K562 (cell line): ENCODE measurements around the gene ADAMTSL2. TPM values are rescaled to one million over a fixed set of nuclear protein-coding genes. Genes with fewer than 3 reads are reported as not detected.

Experiments
- ATAC-seq: fragments of 200-7000 bp; cut with Tn5 transposase; 3 replicates; pipeline ENCODE4 v1.9.1; 2020; ENCODE audit warnings: moderate library complexity
- BruUV-seq: library from RNA; stranded (reverse); fragments of 400-500 nt; replicated peaks from 2 replicates; lab custom pipeline; 2021; lab: Mats Ljungman, UMichigan
- CTCF ChIA-PET: fragments of 300-600 bp; formaldehyde crosslinking; extraction: SDS; loops from one replicate; lab custom pipeline; 2021; ENCODE audit warnings: low intra/inter-chr PET ratio; lab: Yijun Ruan, JAX
- POLR2A ChIA-PET: fragments of 300-600, 350-650 bp; sonication (Branson Sonifier 250); formaldehyde crosslinking; extraction: SDS; loops from one replicate; lab custom pipeline; 2021; ENCODE audit warnings: antibody characterized with exemption, inconsistent platforms; lab: Yijun Ruan, JAX
- DNase-seq, 4 experiments: peaks; one replicate each; pipeline versions ENCODE4 v3.0.0 to v3.0.0-alpha.2; 2011 to 2018; ENCODE audit warnings: low spot score in 3 of 4, mixed read lengths in 3 of 4; ENCODE audit errors: extremely low read depth in 1 of 4
- FAIRE-seq: peaks from 2 replicates; lab custom pipeline; 2011; peaks lifted over from hg19 to GRCh38; lab: Jason Lieb, UNC
- H2AFZ ChIP-seq: 2 replicates; pipeline ENCODE4 v1.6.0; 2011; ENCODE audit warnings: low read depth, low read length, control low read depth, inconsistent platforms
- H3K27ac ChIP-seq: fragments of 200-600 bp; 3 replicates; pipeline ENCODE4 v1.8.0; 2011; ENCODE audit warnings: low read depth, mild to moderate bottlenecking, control low read depth, inconsistent platforms, low read length, moderate library complexity, mixed read lengths; ENCODE audit errors: extremely low read depth
- H3K27me3 ChIP-seq, 2 experiments: fragments of 300-600 bp in 1 of 2; 2 replicates in 1 of 2; 3 replicates in 1 of 2; pipeline versions ENCODE4 v1.6.0 to v1.8.0; 2011; ENCODE audit warnings: inconsistent platforms in 2 of 2, low read length in 2 of 2, mild to moderate bottlenecking in 1 of 2, mixed read lengths in 1 of 2, moderate library complexity in 1 of 2; ENCODE audit not compliant: control insufficient read depth in 2 of 2, insufficient read depth in 2 of 2
- H3K36me3 ChIP-seq: fragments of 300-600 bp; 3 replicates; pipeline ENCODE4 v1.8.0; 2011; ENCODE audit warnings: mild to moderate bottlenecking, low read length, inconsistent platforms; ENCODE audit not compliant: control insufficient read depth, insufficient read depth
- H3K4me1 ChIP-seq, 2 experiments: fragments of 200-600 bp in 1 of 2; replicated peaks in 1 of 2; 2 replicates in 1 of 2; 3 replicates in 1 of 2; pipeline versions ENCODE4 v1.5.1 to v1.8.0; 2011; ENCODE audit warnings: inconsistent platforms in 2 of 2, low read length in 2 of 2, mild to moderate bottlenecking in 1 of 2, mixed read lengths in 1 of 2, moderate library complexity in 1 of 2; ENCODE audit not compliant: control insufficient read depth in 2 of 2, insufficient read depth in 2 of 2
- H3K4me2 ChIP-seq: 2 replicates; pipeline ENCODE4 v1.6.1; 2011; ENCODE audit warnings: low read length, control low read depth, inconsistent platforms, mixed read lengths; ENCODE audit not compliant: insufficient read depth
- H3K4me3 ChIP-seq: fragments of 200-600 bp; sonication (generic), shearing (Covaris generic); 2 replicates; pipeline ENCODE4 v1.5.1; 2016; ENCODE audit warnings: control low read depth, inconsistent platforms
- H3K79me2 ChIP-seq: fragments of 200-600 bp; 3 replicates; pipeline ENCODE4 v1.8.0; 2011; ENCODE audit warnings: low read length, inconsistent platforms; ENCODE audit not compliant: control insufficient read depth, insufficient read depth
- H3K9ac ChIP-seq, 2 experiments: 2 replicates each; pipeline versions ENCODE4 v1.6.0 to v1.6.1; 2011; ENCODE audit warnings: low read depth in 2 of 2, low read length in 2 of 2, control low read depth in 1 of 2, inconsistent platforms in 1 of 2, mild to moderate bottlenecking in 1 of 2, mixed read lengths in 1 of 2; ENCODE audit not compliant: insufficient read depth in 1 of 2
- H3K9me1 ChIP-seq: one replicate; pipeline ENCODE4 v1.6.0; 2011; ENCODE audit warnings: inconsistent platforms, mild to moderate bottlenecking, low read length, moderate library complexity; ENCODE audit not compliant: control insufficient read depth, insufficient read depth
- H3K9me3 ChIP-seq: replicated peaks from 2 replicates; pipeline ENCODE4 v1.5.1; 2011; ENCODE audit warnings: low read depth, low read length, inconsistent platforms; ENCODE audit not compliant: control insufficient read depth, insufficient read depth
- H4K20me1 ChIP-seq: replicated peaks from 2 replicates; pipeline ENCODE4 v1.6.1; 2011; ENCODE audit warnings: low read length, inconsistent platforms, mixed read lengths; ENCODE audit not compliant: control insufficient read depth, insufficient read depth
- CHD1 ChIP-seq: fragments of 200-600 bp; sonication (generic); IDR thresholded peaks from one replicate; pipeline ENCODE4 v1.6.1; 2012; ENCODE audit warnings: mild to moderate bottlenecking, moderate library complexity, low read length, inconsistent platforms
- CTCFL ChIP-seq: IDR thresholded peaks from 2 replicates; pipeline ENCODE4 v1.6.1; 2011; ENCODE audit warnings: borderline replicate concordance, low read depth, mild to moderate bottlenecking, moderate library complexity, low read length; ENCODE audit not compliant: insufficient read depth, poor library complexity, severe bottlenecking
- EGR1 ChIP-seq: fragments of 450-650 bp; conservative IDR thresholded peaks from 2 replicates; pipeline ENCODE4 v1.6.1; 2017; ENCODE audit warnings: mild to moderate bottlenecking
- FIP1L1 ChIP-seq: fragments of 200-400 bp; formaldehyde crosslinking; IDR thresholded peaks from 2 replicates; pipeline ENCODE4 v1.6.1; 2018; ENCODE audit warnings: mild to moderate bottlenecking, low read depth, low read length; ENCODE audit not compliant: poor library complexity, severe bottlenecking
- KLF1 ChIP-seq: fragments of 450-650 bp; IDR thresholded peaks from 2 replicates; pipeline ENCODE4 v1.6.1; 2016; ENCODE audit warnings: missing genetic modification characterization, missing compliant biosample characterization
- LEF1 ChIP-seq: fragments of 450-650 bp; IDR thresholded peaks from 2 replicates; pipeline ENCODE4 v1.6.1; 2016; ENCODE audit warnings: mild to moderate bottlenecking
- MCM2 ChIP-seq: fragments of 450-650 bp; IDR thresholded peaks from 2 replicates; pipeline ENCODE4 v1.6.1; 2017; ENCODE audit warnings: low read depth, mild to moderate bottlenecking
- MCM5 ChIP-seq: fragments of 450-650 bp; IDR thresholded peaks from 2 replicates; pipeline ENCODE4 v1.6.1; 2016; ENCODE audit warnings: low read depth
- NELFE ChIP-seq: IDR thresholded peaks from 2 replicates; pipeline ENCODE4 v1.6.1; 2011; ENCODE audit warnings: mild to moderate bottlenecking; ENCODE audit not compliant: insufficient read depth, insufficient read length
- RBM39 ChIP-seq: fragments of 200-400 bp; formaldehyde crosslinking; optimal IDR thresholded peaks from 2 replicates; pipeline ENCODE3; 2018; ENCODE audit warnings: low read depth, low read length
- RUNX1 ChIP-seq: sonication (generic); IDR thresholded peaks from 2 replicates; pipeline ENCODE4 v1.6.1; 2016; ENCODE audit warnings: antibody characterized with exemption, low read depth
- TEAD4 ChIP-seq, 2 experiments: sonication (generic) in 1 of 2; formaldehyde crosslinking in 1 of 2; IDR thresholded peaks; 2 replicates each; pipeline versions ENCODE4 v1.6.1 to v1.8.0; 2012 to 2022; ENCODE audit warnings: borderline replicate concordance in 1 of 2, inconsistent platforms in 1 of 2, low read length in 1 of 2, mild to moderate bottlenecking in 1 of 2, missing genetic modification reagents in 1 of 2
- XRCC5 ChIP-seq: fragments of 200-400 bp; formaldehyde crosslinking; IDR thresholded peaks from 2 replicates; pipeline ENCODE4 v1.6.1; 2017; ENCODE audit warnings: low read depth, mild to moderate bottlenecking, low read length
- ZNF224 ChIP-seq: sonication (generic); formaldehyde crosslinking; IDR thresholded peaks from 2 replicates; pipeline ENCODE4 v1.8.0; 2022; ENCODE audit warnings: mild to moderate bottlenecking, missing genetic modification reagents
- ZNF239 ChIP-seq: fragments of 250-450 bp; sonication (Bioruptor Pico); IDR thresholded peaks from 2 replicates; pipeline ENCODE4 v1.4.0; 2020; ENCODE audit warnings: mild to moderate bottlenecking
- ZNF316 ChIP-seq: fragments of 450-650 bp; IDR thresholded peaks from 2 replicates; pipeline ENCODE4 v1.6.1; 2016
- ZNF551 ChIP-seq: fragments of 250-450 bp; sonication (Bioruptor Pico); IDR thresholded peaks from 2 replicates; pipeline ENCODE4 v1.5.0; 2021; ENCODE audit warnings: mild to moderate bottlenecking, moderate library complexity
- ZNF583 ChIP-seq: fragments of 250-450 bp; sonication (Bioruptor Pico); IDR thresholded peaks from 2 replicates; pipeline ENCODE4 v1.4.0; 2020
- WGBS: fragments of 100-300 bp; shearing (Covaris generic); methylation state at CpG from one replicate; pipeline ENCODE4 v1.1.6; 2016; ENCODE audit warnings: low coverage, mixed read lengths; ENCODE audit not compliant: insufficient coverage; ENCODE audit errors: missing lambda C conversion rate; 5-methylcytosine and 5-hydroxymethylcytosine counted together
- in situ Hi-C: fragments of 300-500 bp; cut with MboI; formaldehyde crosslinking; loops from 4 replicates; pipeline ENCODE4 v1.15.0; 2018; ENCODE audit warnings: inconsistent platforms, mixed read lengths
- intact Hi-C: fragments of 100-400 bp; cut with micrococcal nuclease; formaldehyde crosslinking; loops from 2 replicates; pipeline ENCODE4 v1.14.2; 2022
- polyA plus RNA-seq, 8 experiments: library from polyadenylated mRNA; depleted of rRNA in 4 of 8; stranded (reverse) in 5 of 8; unstranded in 3 of 8; fragments of >200 nt; fragmentation: Nextera tagmentation in 2 of 8; fragmentation: Illumina TruSeq in 1 of 8; extraction: Ambion mirVana in 2 of 8; extraction: Trizol in 1 of 8; gene quantifications; 2 replicates each; pipeline versions ENCODE4 v1.2.1 to v1.2.3, GENCODE V29; 2011 to 2014; ENCODE audit warnings: inconsistent platforms in 1 of 8, missing spikeins in 1 of 8
- total RNA-seq, 7 experiments: library from RNA; depleted of rRNA in 6 of 7; stranded (reverse); fragments of >200 nt in 6 of 7; fragmentation: Illumina TruSeq in 2 of 7; extraction: Trizol in 2 of 7; gene quantifications; 2 replicates each; pipeline versions ENCODE4 v1.2.1 to v1.2.3, GENCODE V29; 2011 to 2021; ENCODE audit warnings: low replicate concordance in 1 of 7
- TF ChIP-seq, protein P1 (sequence below): fragments of 450-650 bp; IDR thresholded peaks from 2 replicates; pipeline ENCODE4 v1.6.1; 2016

The ADAMTSL2 gene
- total and polyA plus RNA-seq, 9 of the 15 experiments (the other 6 are each of a cell fraction or from before 2014, with no cell fraction given), result 0.04 TPM; not detected in 8

GRCh38 chr9:133589454-133590227 lies 55.1 kb downstream of the ADAMTSL2 start (continued):
- no peak for TF ChIP-seq RUNX1
- TF ChIP-seq CTCFL, result peak; percentile 88
- no peak for TF ChIP-seq RBM39
- TF ChIP-seq MCM2, result no peak
- TF ChIP-seq ZNF316, result no peak

DNA sequence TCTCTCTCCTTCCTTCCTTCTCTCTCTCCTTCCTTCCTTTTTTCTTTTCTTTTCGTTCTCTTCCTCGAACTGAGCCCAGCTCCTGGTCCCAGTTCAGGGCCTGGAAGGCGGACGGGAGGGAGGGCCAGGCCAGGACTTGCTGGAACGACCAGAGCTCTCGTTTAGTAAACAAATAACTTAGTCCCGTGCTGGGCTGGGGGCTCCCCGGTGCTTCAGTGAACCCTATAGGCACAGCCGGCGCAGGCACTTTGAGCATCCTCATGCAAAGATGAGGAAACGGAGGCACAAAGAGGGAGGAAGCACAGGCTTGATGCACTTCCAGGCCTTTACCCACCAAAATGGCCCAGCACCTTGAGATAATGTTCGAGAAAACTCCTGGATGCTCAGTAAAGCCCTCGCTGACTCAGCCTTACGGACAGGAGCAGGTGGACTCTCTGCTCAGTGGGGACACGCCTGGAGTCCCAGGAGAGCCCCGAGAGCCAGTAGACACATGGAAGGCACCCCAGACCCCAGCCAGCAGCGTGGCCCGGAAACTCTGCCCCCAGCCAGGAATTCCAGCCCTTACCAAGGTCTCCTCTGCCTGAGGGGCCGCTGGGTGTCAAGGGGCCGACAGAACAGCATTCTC lies 55.8 kb downstream of the ADAMTSL2 start:
- H3K79me2 ChIP-seq, result no peaks in the 10 kb centered on the region
- peaks cover under 1 to 47% of the 10 kb centered on the region in 2 experiments; a peak in 3 of 5 replicates for H3K27me3 ChIP-seq
- H3K4me3 ChIP-seq, result no peak overlapping the region
- H2AFZ ChIP-seq, result no peak overlapping the region
- H3K9me3 ChIP-seq, result peaks cover 4% of the 10 kb centered on the region
- H3K9ac ChIP-seq, result no peak overlapping the region
- ATAC-seq (no peak), FAIRE-seq (no peak), DNase-seq (no peak)
- no TSS peak for BruUV-seq
- no peaks in the 10 kb centered on the region for H3K9me1 ChIP-seq
- no peak overlapping the region for H3K4me2 ChIP-seq
- 4% methylated on average over 18 of the region's 20 CpGs for WGBS
- ChIA-PET POLR2A (no interaction called here), CTCF (no interaction called here)
- no peaks in the 10 kb centered on the region for H3K36me3 ChIP-seq
- in situ Hi-C loops (no loop called here), intact Hi-C loops (no loop called here)
- H4K20me1 ChIP-seq, result peaks cover 4% of the 10 kb centered on the region; the same call in 1 of the 2 replicates
- H3K4me1 ChIP-seq, result no peaks in the 10 kb centered on the region
- H3K27ac ChIP-seq, result no peak overlapping the region
- TF ChIP-seq KLF1 (tag), result no peak
- no peak for TF ChIP-seq FIP1L1
- TF ChIP-seq XRCC5, result no peak
- TF ChIP-seq CHD1, result no peak
- no peak for TF ChIP-seq MCM5
- TF ChIP-seq TEAD4 (IDR thresholded peaks at IDR 0.05; ENCODE audit: low read length), result no peak
- TF ChIP-seq TEAD4 (CRISPR knock-in tag; IDR thresholded peaks at IDR 0.05; ENCODE audit: borderline replicate concordance), result no peak
- TF ChIP-seq ZNF239 (CRISPR knock-in tag), result no peak
- TF ChIP-seq LEF1, result no peak
- no peak for TF ChIP-seq ZNF583 (CRISPR knock-in tag)
- TF ChIP-seq, protein P1, sequence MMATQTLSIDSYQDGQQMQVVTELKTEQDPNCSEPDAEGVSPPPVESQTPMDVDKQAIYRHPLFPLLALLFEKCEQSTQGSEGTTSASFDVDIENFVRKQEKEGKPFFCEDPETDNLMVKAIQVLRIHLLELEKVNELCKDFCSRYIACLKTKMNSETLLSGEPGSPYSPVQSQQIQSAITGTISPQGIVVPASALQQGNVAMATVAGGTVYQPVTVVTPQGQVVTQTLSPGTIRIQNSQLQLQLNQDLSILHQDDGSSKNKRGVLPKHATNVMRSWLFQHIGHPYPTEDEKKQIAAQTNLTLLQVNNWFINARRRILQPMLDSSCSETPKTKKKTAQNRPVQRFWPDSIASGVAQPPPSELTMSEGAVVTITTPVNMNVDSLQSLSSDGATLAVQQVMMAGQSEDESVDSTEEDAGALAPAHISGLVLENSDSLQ, result no peak
- no peak for TF ChIP-seq NELFE
- no peak for TF ChIP-seq ZNF551 (CRISPR knock-in tag)
- TF ChIP-seq ZNF224 (CRISPR knock-in tag), result no peak
- no peak for TF ChIP-seq EGR1
- no peak for TF ChIP-seq RBM39
